PC-3 (cell line): ENCODE results near the gene MKLN1. TPM values are rescaled to one million over a fixed set of nuclear protein-coding genes. Genes with fewer than 3 reads are reported as not detected.

ENCODE experiments used
- ATAC-seq: fragments of 200-7000 bp; cut with Tn5 transposase; 2 replicates; pipeline ENCODE4 v1.9.1; 2020; ENCODE audit warnings: mild to moderate bottlenecking, moderate library complexity
- BruUV-seq: library from RNA; stranded (reverse); fragments of 400-500 nt; replicated peaks from 2 replicates; lab custom pipeline; 2021; lab: Mats Ljungman, UMichigan
- CTCF ChIA-PET: fragments of 300-600 bp; sonication (Branson Sonifier 250); formaldehyde crosslinking; loops from one replicate; lab custom pipeline; 2022; ENCODE audit warnings: antibody characterized with exemption; lab: Charles Lee
- POLR2A ChIA-PET: fragments of 300-600 bp; sonication (Branson Sonifier 250); formaldehyde crosslinking; loops from one replicate; lab custom pipeline; 2022; ENCODE audit warnings: antibody characterized with exemption; ENCODE audit not compliant: unreplicated experiment; lab: Charles Lee
- DNase-seq: peaks from one replicate; pipeline ENCODE4 v3.0.0-alpha.2; 2015
- H2AFZ ChIP-seq: fragments of 300-600 bp; sonication (generic); 2 replicates; pipeline ENCODE4 v1.6.0; 2016; ENCODE audit warnings: antibody characterized with exemption, low read length
- H3F3A ChIP-seq: fragments of 300-600 bp; sonication (generic); one replicate; pipeline ENCODE4 v1.6.0; 2017; ENCODE audit warnings: antibody characterized with exemption, low read length, control low read depth, mild to moderate bottlenecking; ENCODE audit not compliant: unreplicated experiment
- H3K27ac ChIP-seq: fragments of 300-600 bp; sonication (generic); 2 replicates; pipeline ENCODE4 v1.5.1; 2016; ENCODE audit warnings: mild to moderate bottlenecking, low read length
- H3K27me3 ChIP-seq: fragments of 300-600 bp; sonication (generic); 2 replicates; pipeline ENCODE4 v1.6.1; 2016; ENCODE audit warnings: low read length, mixed read lengths
- H3K36me3 ChIP-seq: fragments of 300-600 bp; sonication (generic); 2 replicates; pipeline ENCODE4 v1.6.1; 2016; ENCODE audit warnings: low read depth, mixed run types, low read length, mixed read lengths
- H3K4me1 ChIP-seq: fragments of 300-600 bp; sonication (generic); 2 replicates; pipeline ENCODE4 v1.5.1; 2016; ENCODE audit warnings: low read length; ENCODE audit not compliant: insufficient read depth
- H3K4me2 ChIP-seq: fragments of 300-600 bp; sonication (generic); 2 replicates; pipeline ENCODE4 v1.6.0; 2016; ENCODE audit warnings: low read length
- H3K4me3 ChIP-seq: fragments of 300-600 bp; sonication (generic); 2 replicates; pipeline ENCODE4 v1.5.1; 2016; ENCODE audit warnings: mild to moderate bottlenecking, low read length, mixed read lengths
- H3K79me2 ChIP-seq: fragments of 300-600 bp; sonication (generic); 2 replicates; pipeline ENCODE4 v1.6.1; 2017; ENCODE audit warnings: low read length, mixed read lengths
- H3K9ac ChIP-seq: fragments of 300-600 bp; sonication (generic); 2 replicates; pipeline ENCODE4 v1.6.0; 2016; ENCODE audit warnings: mild to moderate bottlenecking, low read length
- H3K9me2 ChIP-seq: fragments of 300-600 bp; sonication (generic); replicated peaks from 2 replicates; pipeline ENCODE4 v1.6.1; 2016; ENCODE audit warnings: mixed run types, low read length, mixed read lengths
- H3K9me3 ChIP-seq: fragments of 300-600 bp; sonication (generic); 2 replicates; pipeline ENCODE4 v1.6.1; 2016; ENCODE audit warnings: low read length, mixed read lengths
- H4K20me1 ChIP-seq: fragments of 300-600 bp; sonication (generic); 2 replicates; pipeline ENCODE4 v1.6.1; 2016; ENCODE audit warnings: low read length, mixed read lengths
- EZH2 ChIP-seq: fragments of 300-600 bp; sonication (generic); IDR thresholded peaks from one replicate; pipeline ENCODE4 v1.6.1; 2017; ENCODE audit warnings: antibody characterized with exemption, mild to moderate bottlenecking, low read length; ENCODE audit not compliant: unreplicated experiment
- EZH2phosphoT487 ChIP-seq: fragments of 300-600 bp; sonication (generic); IDR thresholded peaks from 2 replicates; pipeline ENCODE4 v1.6.1; 2018; ENCODE audit warnings: mild to moderate bottlenecking, antibody characterized with exemption, low read length, borderline replicate concordance
- intact Hi-C: fragments of 100-400 bp; cut with micrococcal nuclease; formaldehyde crosslinking; loops from 2 replicates; pipeline ENCODE4 v1.9.0; 2023
- total RNA-seq: library from RNA; depleted of rRNA; stranded (reverse); fragments of >200 nt; gene quantifications from 2 replicates; pipeline ENCODE4 v1.2.3, GENCODE V29; 2014
- TF ChIP-seq, protein P1 (sequence below): fragments of 300-600 bp; sonication (generic); conservative IDR thresholded peaks from 2 replicates; pipeline ENCODE4 v1.5.1; 2017; ENCODE audit warnings: antibody characterized with exemption, low read depth, mild to moderate bottlenecking, low read length

MKLN1 gene
- total RNA-seq, 1 experiment from 2014 or later, result 16.3 TPM

DNA sequence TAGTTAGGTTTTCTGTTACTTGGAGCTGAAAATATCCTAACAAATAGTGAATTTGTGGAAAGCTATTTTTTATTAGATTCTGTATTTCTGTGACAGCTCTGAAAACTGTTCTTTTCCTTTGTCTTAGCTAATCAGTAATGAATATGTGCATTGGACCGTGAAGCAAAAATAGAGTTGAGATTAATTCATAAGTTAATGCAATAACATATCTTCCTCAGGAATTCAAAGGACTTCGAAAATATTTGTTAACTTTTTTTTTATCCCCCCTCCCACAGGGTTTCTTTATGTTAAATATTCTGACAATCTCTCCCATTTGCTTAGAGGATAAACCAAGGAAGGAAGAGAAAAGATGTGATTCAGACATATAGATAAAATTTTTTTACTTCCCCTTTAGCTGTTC lies 127.3 kb downstream of the MKLN1 start:
- Histone ChIP-seq H3K36me3 (no peaks in the 10 kb centered on the region; the same call in 1 of the 2 replicates), H4K20me1 (no peaks in the 10 kb centered on the region), H3K9ac (no peak overlapping the region), H3K27me3 (no peaks in the 10 kb centered on the region), H3K27ac (no peak overlapping the region), H3K4me3 (no peak overlapping the region), H3K79me2 (no peaks in the 10 kb centered on the region), H3F3A (no peaks in the 10 kb centered on the region), H3K4me2 (no peak overlapping the region), H2AFZ (no peak overlapping the region), H3K4me1 (peaks cover 8% of the 10 kb centered on the region; the same call in 1 of the 2 replicates), H3K9me2 (no peaks in the 10 kb centered on the region), H3K9me3 (no peaks in the 10 kb centered on the region)
- POLR2A ChIA-PET, result no interaction called here
- DNase-seq (no peak), ATAC-seq (no peak)
- CTCF ChIA-PET, result no interaction called here
- BruUV-seq, result no TSS peak
- no peak for TF ChIP-seq EZH2
- TF ChIP-seq, protein P1, sequence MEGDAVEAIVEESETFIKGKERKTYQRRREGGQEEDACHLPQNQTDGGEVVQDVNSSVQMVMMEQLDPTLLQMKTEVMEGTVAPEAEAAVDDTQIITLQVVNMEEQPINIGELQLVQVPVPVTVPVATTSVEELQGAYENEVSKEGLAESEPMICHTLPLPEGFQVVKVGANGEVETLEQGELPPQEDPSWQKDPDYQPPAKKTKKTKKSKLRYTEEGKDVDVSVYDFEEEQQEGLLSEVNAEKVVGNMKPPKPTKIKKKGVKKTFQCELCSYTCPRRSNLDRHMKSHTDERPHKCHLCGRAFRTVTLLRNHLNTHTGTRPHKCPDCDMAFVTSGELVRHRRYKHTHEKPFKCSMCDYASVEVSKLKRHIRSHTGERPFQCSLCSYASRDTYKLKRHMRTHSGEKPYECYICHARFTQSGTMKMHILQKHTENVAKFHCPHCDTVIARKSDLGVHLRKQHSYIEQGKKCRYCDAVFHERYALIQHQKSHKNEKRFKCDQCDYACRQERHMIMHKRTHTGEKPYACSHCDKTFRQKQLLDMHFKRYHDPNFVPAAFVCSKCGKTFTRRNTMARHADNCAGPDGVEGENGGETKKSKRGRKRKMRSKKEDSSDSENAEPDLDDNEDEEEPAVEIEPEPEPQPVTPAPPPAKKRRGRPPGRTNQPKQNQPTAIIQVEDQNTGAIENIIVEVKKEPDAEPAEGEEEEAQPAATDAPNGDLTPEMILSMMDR, result no peak
- TF ChIP-seq EZH2phosphoT487, result no peak
- intact Hi-C loops, result no loop called here

DNA sequence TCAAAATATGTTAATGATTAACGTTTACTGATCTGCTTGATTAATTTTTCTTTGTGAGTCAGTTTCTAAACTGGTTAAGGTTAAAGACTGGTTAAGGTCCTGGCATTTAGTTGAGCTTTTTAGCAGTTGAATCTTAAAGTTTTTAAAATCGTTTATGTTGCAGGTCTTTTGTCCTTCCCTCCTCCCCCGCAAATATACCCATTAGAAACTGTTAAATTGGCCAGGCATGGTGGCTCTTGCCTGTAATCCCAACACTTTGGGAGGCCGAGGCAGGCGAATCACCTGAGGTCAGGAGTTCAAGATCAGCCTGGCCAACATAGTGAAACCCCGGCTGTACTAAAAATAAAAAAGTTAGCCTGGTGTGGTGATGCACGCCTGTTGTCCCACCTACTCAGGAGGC lies 127.9 kb downstream of the MKLN1 start:
- H3K4me1 ChIP-seq, result peaks cover 8% of the 10 kb centered on the region; the same call in 1 of the 2 replicates
- CTCF ChIA-PET, result no interaction called here
- POLR2A ChIA-PET, result no interaction called here
- ATAC-seq (no peak), DNase-seq (no peak)
- no peaks in the 10 kb centered on the region for H3F3A ChIP-seq
- no peak overlapping the region for H3K4me2 ChIP-seq
- H3K9me2 ChIP-seq, result no peaks in the 10 kb centered on the region
- no TSS peak for BruUV-seq
- no peak overlapping the region for H3K9ac ChIP-seq
- H3K79me2 ChIP-seq, result no peaks in the 10 kb centered on the region
- H3K4me3 ChIP-seq, result no peak overlapping the region
- no peaks in the 10 kb centered on the region for H3K9me3 ChIP-seq
- peaks cover 1% of the 10 kb centered on the region for H3K36me3 ChIP-seq
- H3K27ac ChIP-seq, result no peak overlapping the region
- no peak overlapping the region for H2AFZ ChIP-seq
- H4K20me1 ChIP-seq, result no peaks in the 10 kb centered on the region
- intact Hi-C loops, result no loop called here
- no peak for TF ChIP-seq EZH2phosphoT487
- TF ChIP-seq, protein P1, result no peak
- TF ChIP-seq EZH2, result no peak
- H3K27me3 ChIP-seq, result no peaks in the 10 kb centered on the region

- TF ChIP-seq EZH2 (no peak), EZH2phosphoT487 (no peak)
- POLR2A ChIA-PET, result interaction anchor here (0.7 kb wide), 1 partner anchor 533 kb away, joined by 3 read pairs; no protein-coding TSS in a partner anchor
Measured at GRCh38 chr7:131456338-131456737, 128.7 kb downstream of the MKLN1 start.

More at GRCh38 chr7:131456338-131456737, 128.7 kb downstream of the MKLN1 start:
- H3K9me2 ChIP-seq, result no peaks in the 10 kb centered on the region
- H3K27ac ChIP-seq, result no peak overlapping the region
- H3K9ac ChIP-seq, result no peak overlapping the region
- H3K4me2 ChIP-seq, result no peak overlapping the region
- no TSS peak for BruUV-seq
- peaks cover 4% of the 10 kb centered on the region; the same call in 1 of the 2 replicates for H3K36me3 ChIP-seq
- no peaks in the 10 kb centered on the region for H3K27me3 ChIP-seq
- intact Hi-C loops, result no loop called here
- H3K4me1 ChIP-seq, result peaks cover 8% of the 10 kb centered on the region; the same call in 1 of the 2 replicates
- no peak for DNase-seq
- H3F3A ChIP-seq, result no peaks in the 10 kb centered on the region
- no peaks in the 10 kb centered on the region for H4K20me1 ChIP-seq
- CTCF ChIA-PET, result no interaction called here
- no peaks in the 10 kb centered on the region for H3K9me3 ChIP-seq
- ATAC-seq, result no peak
- no peak overlapping the region for H3K4me3 ChIP-seq
- H3K79me2 ChIP-seq, result no peaks in the 10 kb centered on the region
- no peak overlapping the region for H2AFZ ChIP-seq
